GM18909 (cell line): ENCODE data around the gene VPS16.
A peak's percentile ranks its signal among the peaks of the same experiment; 100 is the strongest.
"Not testable (repeated sequence)": the region's sequence is repeated elsewhere in the genome, so short reads cannot be mapped to it uniquely, and the experiment has no call there.

Source experiments
- ATAC-seq: cut with Tn5 transposase; IDR thresholded peaks from one replicate; pipeline ENCODE4 v1.9.1; 2021; ENCODE audit warnings: mild to moderate bottlenecking; ENCODE audit not compliant: unreplicated experiment, poor library complexity

VPS16 gene

GRCh38 chr20:2829376-2829775, 11.2 kb upstream of the VPS16 start:
- ATAC-seq = no peak

DNA sequence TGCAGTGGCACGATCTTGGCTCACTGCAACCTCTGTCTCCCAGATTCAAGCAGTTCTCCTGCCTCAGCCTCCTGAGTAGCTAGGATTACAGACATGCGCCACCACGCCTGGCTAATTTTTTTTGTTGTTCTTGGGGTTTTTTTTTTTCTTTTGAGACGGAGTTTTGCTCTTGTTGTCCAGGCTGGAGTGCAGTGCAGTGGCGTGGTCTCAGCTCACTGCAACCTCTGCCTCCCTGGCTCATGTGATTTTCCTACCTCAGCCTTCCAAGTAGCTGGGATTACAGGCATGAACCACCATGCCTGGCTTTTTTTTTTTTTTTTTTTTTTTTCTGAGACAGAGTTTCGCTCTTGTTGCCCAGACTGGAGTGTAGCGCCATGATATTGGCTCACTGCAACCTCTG, 9.3 kb upstream of the VPS16 start:
- not testable (repeated sequence) for ATAC-seq

DNA sequence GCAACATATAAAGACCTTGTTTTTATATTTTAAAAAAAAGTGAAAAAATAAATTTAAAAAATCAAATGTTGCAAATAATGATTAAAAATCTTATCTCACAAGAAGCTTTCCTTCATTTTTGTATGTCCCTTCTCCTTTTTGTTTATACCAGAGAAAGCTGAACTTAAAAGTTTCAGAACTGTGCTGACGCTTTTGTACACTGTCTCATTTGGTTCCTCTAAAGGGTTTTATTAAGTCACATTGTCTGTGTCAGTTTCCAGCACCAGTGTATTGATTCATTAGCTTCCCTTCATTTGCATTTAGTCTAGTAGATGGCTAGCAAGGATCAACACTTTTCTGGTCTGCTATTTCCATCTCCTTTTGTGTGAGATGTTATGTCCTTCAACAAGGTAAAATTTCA, 6.8 kb upstream of the VPS16 start:
- no peak for ATAC-seq

DNA sequence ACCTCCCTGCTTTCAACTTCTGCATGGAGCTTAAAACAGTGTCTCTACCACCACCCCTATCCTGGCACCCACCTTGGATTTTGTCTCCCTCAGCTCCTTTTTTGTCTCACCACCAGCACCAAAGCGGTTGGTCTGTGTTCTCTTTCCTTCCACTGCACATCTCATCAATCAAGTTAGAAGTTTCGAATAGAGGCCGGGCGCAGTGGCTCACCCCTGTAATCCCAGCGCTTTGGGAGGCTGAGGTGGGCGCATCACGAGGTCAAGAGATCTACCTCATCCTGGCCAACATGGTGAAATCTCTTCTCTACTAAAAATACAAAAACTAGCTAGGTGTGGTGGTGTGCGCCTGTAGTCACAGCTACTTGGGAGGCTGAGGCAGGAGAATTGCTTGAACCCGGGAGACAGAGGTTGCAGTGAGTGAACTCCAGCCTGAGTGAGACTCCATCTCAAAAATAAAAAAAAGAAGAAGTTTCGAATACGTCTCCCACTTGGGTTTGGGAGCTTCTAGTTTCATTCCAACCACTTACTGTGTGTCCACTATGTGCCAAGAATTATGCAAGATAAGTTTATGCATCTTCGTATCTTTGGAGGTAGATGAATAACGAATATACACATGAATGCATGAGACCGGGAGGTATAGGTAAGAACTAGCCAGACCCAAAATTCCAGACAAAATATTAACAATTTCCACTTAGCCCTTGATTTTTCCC, 6.0 kb upstream of the VPS16 start:
- no peak for ATAC-seq

GRCh38 chr20:2835331-2835796, 5.2 kb upstream of the VPS16 start:
- no peak for ATAC-seq

DNA sequence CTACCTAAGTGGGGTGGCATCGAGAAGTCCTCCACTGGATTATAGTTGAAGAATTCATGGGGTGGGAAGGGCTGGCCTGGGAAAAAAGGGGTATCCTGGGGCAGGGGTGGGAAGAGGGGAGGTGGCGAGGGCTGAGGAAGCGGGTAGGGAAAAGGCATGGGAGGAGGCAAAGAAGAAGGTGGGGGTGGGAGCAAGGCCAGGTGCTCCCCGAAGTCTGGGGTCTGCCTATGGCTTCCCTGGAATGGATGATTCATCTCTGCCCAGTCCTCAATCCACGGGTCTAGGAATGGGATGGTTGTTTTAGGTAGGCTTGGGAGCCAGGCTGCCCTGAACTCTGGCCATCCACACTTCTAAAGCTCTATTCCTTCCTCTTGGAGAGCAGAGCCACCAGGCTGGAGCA, 4.5 kb upstream of the VPS16 start:
- ATAC-seq = no peak

DNA sequence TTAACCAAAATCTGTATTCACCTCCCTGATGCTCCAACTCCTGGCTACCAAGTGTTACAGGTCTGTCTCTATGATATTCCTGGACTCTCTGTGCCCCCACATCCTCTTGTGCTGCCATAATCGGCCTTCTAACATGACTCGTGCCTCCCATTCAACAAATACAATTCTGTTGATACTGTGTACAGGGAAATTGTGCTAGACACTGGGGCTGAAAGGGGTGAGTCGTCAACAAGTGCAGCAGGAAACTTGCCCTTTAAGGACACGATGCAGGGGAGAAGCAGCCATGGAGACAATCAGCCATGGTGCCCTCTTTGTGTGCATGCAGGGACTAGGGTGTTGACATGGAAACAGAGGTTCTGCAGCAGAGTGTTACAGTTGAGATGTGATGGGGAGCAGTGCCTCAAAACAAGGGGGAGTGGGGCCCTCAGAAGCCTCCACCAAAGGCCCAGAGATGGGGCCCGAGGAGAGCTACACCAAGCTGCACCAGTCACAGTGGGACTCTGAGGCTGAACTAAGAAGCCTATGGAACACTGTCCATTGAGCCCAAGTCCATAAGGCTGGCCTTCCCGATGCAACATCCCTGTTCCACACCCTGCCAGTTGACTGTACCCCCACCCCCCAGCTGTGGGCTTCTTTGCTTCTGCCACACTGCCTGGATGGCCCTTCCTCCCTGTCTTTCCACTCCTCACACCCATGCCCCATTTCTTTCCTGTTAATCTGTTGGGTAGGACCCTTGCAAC, 3.2 kb upstream of the VPS16 start:
- ATAC-seq = no peak

DNA sequence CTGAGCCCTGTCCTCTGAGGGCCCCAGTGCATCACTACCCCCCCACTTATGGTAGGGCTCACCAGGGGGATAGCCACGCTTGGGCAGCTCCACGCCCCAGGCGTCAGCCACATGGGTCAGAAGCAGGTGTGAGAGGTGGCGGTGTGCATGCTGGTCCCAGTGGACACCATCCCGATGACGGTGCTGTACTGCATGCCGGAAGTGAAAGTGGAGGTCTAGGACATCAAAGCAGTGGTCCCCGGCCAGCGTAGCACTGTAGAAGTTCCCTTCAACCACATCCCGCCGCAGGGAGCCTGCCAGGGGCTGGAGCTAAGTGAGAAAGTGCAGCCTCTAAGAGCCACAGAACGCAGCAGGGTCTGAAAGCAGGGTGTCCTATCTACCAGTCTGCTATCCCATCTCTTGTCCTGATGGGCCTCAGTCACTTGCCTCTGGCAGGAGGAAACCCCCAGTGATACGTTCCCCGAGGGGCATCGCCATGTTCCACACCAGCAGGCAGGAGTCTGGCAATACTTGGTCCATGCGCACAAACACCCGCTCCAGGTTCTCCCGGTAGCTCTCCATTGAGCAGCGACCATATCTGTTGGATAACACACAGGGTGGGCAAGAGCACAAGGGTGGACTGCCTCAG, 2.3 kb upstream of the VPS16 start:
- ATAC-seq = no peak

DNA sequence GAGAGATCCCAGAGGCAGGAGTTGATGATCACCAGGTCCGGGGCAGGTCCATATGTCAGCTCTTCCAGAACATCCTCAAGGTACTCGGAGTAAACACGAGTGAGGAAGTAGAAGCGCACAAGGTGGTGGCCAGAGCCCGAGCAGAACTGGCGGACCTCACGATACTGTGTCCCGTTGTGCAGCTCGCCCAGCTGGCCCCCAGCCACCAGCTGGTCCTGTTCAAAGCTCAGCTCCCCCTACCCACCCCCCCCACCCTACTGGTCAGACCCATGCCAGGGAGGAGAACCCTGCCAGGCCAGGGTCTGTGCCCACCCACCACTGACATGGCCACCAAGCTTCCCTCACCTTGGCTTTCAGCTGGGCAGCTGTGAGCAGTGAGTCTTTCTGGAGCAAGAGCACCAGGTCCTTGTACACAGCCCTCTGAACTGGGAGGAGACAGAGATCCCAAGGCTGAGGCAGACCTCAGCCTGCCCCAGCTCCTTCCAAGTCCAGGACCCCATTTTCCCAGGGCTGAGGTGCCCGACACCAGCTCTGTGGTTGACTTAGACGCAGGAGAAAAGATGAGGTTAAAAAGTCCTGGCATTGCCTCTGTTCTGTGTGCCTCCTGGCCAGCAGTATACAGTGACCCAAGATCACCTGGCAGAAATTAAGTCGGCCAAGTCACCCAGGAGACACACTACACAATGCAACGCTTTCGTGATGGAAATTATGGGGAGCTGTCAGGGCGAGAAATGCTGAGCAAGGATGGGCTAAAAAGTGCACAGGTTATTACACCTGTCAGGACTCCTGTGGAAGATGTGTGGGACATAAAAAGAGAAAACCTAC, 1.5 kb upstream of the VPS16 start:
- no peak for ATAC-seq

GRCh38 chr20:2839732-2840137, 810 bp upstream of the VPS16 start:
- no peak for ATAC-seq

DNA sequence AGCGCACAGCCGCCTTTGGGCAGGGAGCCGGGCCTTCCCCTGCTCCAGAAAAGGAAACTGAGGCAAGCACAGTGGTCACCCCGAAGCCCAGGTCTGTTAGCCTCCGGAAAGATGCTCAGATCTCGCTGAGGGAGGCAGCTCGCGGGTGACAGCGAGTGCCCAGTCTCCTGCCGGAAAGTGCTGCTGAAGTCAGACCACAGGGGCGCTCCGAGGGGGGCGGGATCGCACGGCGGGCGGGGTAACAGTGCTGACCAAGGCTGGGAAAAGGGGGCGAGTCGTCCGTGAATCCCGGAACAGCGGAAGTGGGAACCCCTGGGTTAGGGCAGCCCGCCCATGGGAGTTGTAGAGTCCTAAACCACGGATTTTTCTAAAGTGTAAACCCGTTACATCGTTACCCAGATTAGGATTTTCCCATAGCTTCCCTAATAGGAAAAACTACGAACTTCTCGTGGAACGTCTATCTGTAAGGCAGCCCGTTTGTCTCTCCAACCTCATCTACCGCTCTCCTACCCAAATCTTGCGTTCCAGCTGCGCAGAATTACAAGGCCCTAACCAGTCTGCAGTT, 504 bp downstream of the VPS16 start:
- peak; percentile 46 for ATAC-seq

GRCh38 chr20:2845607-2846006, 5.1 kb downstream of the VPS16 start:
- no peak for ATAC-seq

- ATAC-seq = no peak
These were observed 6.2 kb downstream of the VPS16 start for GRCh38 chr20:2846698-2847097.

DNA sequence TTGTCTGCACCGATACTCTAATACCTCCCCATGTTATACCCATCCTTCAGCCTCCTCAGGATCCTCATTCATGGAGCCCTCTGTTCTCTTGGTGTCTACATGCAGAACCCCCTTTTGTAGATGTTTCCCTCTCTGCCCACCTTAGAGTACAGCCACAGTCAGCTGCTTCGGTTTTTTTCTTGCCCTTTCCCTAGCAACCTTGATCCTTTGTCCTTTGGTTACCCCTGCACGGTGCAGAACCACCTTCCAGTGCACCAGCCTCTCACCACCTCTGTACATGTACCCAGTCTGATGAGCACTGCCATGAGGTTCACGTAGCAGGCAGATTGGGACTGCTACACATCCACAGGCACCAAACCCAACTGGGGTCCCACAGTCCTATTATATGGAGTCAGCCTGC, 7.3 kb downstream of the VPS16 start:
- ATAC-seq = no peak

DNA sequence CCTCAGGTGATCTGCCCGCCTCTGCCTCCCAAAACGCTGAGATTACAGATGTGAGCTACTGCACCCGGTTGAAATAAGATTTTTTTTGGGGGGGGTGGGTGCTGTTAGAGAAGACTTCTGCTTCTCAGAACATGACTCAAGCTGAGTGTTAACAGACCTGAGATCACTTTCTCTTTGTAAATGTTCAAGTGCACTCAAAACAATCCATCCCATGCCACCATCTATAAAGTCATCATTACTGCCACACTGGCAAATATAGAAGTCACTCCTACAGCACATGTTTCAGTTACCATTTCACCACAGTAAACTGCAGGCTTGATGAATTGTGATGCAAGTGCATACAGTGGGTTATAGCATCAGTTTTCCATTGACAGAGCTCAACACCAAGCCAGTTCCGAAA, 9.0 kb downstream of the VPS16 start:
- no peak for ATAC-seq

GRCh38 chr20:2851086-2851485, 10.5 kb downstream of the VPS16 start:
- ATAC-seq = no peak

GRCh38 chr20:2858591-2858990, 18.0 kb downstream of the VPS16 start:
- ATAC-seq = no peak

DNA sequence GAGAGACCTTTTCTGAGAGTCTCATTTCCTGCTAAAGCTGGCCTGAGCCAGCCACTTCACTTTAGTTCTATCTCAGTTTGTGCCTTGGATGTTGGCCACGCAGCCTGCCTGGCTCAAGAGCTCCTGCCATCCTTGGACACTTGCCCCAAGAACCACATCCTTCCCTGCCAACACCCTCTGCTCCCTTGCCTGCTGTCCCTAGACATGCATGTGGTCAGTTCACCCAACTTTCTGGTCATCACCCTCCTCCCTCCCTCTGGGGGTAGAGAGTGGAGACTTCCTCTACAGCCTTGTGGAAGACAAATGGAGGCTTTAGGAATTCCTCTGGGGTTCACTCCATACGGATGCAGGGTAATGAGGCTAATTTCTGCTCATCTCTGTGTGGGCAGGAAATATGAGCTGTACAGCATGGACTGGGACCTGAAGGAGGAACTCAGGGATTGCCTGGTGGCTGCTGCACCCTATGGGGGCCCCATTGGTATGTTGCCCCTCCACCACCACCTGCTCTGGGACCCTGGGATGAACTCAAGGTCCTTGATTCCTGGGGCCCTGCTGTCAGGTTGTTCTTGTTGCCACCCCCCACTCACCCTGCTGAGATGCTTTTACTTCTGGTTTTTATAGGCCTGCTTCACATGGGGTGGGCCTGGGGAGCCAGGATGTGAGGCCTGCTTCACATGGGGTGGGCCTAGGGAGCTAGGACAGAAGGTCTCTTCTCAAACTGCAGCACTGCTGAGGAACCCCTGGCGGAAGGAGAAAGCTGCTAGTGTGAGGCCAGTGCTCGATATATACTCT, 19.0 kb downstream of the VPS16 start:
- ATAC-seq = no peak

DNA sequence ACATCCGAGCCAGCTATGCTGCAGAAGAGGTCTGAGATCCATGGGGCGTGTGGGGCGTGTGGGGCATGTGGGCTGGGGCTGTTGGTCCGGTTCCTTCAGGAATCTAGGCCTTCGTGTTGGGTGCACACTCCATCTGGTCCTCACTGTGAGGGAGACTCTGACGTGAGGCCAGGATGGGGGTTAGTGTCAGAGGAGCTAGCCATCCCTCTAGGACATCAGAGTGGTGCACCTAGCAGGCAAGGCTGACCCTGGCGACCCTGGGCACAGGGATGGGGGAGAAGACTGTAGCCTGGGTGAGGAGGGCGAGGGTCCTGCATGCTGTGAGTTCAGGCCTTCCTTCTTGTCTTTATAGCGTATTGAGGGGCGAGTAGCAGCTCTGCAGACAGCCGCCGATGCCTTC, 24.1 kb downstream of the VPS16 start:
- ATAC-seq = no peak

DNA sequence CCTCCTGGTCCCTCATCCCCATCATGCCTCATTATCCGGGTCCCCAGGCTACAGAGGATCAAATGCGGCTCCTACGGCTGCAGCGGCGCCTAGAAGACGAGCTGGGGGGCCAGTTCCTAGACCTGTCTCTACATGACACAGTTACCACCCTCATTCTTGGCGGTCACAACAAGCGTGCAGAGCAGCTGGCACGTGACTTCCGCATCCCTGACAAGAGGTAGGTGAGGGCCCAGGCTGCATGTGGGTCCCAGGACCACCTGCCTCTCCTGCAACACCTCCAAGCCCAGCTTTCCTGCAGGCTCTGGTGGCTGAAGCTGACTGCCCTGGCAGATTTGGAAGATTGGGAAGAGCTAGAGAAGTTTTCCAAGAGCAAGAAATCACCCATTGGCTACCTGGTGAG, 24.6 kb downstream of the VPS16 start:
- no peak for ATAC-seq
